ENCODE results near the gene SHB.

The SHB gene

DNA sequence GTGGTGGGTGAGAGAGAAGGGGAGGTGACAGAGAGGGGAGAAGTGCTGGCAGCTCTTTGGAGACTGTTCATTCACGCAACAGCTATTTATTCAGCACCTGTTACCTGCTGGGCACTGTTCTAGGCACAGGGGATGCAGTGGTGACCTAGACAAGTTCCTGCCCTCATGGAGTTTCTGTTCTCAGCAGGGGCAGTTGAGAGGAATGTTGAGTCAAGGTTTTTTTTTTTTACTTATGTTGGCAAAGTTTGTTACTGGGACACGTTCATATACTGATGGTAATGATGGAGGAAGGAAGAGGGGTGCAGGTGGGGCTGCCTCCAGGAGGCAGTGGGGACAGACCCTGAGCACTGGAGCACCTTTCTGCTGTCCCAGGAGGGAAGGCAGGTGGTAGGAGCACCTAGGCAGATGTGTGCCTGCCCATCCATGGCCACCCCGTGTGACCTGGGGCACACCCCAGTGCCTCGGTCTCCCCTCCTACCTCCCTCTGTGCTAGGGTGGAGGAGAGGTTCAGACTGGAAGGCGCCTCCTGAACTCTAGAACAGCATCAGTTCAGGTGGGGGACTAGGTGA lies 115.7 kb downstream of the SHB start:
- DNase-seq (ENCODE audit: low spot score) = no peak

DNA sequence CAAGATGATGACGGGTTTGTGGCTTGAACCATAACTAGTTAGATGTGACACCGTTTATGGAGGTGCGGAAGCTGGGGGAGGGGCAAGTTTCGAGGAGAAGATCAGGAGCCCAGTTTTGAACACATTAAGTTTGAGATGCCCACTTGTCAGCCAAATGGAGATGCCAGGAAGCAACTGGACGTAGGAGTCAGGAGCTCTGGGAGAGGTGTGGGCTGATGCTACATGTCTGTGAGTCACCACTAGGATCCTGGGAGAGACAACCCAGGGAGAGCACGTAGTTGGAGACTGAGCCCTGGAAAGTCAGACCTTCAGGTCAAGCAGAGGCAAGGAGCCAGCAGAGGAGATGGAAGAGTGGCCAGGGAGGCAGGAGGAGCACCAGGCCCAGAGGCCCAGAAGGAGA lies 116.3 kb downstream of the SHB start:
- DNase-seq (ENCODE audit: low spot score) = no peak

DNA sequence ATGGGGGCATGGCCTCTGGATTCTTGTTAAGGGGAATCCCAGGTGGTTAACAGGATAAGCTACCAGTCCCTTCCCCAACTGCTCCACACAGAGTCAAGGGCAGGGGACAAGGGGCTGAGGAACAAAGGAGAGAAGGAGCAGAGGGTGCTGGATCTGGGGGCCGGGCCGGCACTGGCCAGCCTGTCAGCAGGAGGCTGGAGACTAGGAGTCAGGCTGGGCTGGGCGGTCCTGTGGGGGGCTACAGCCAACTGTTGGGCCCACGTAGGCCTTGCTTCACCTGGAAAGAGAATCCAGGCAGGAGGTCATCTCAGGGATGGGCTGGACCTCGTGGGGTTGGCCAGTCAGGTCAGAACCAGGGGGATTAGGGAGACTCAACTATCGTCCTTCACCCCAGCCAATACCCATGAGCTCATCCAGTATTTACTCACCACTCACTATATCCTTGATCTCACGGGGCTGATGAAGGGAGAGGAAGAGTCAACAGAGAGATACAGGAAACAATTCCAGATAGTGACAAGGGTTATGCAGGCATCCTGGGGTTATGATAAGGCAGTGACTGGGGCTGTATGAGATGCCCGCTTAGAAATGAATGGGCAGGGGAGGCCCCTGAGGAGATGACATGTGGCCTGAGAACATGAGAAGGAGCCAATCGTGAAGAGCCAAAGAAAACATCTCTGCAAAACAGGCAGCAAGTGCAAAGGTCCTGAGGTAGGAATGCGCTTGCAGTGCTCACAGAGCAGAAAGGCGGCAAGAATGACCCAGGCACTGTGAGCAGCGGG lies 117.2 kb downstream of the SHB start:
- no peak for DNase-seq (ENCODE audit: low spot score)

DNA sequence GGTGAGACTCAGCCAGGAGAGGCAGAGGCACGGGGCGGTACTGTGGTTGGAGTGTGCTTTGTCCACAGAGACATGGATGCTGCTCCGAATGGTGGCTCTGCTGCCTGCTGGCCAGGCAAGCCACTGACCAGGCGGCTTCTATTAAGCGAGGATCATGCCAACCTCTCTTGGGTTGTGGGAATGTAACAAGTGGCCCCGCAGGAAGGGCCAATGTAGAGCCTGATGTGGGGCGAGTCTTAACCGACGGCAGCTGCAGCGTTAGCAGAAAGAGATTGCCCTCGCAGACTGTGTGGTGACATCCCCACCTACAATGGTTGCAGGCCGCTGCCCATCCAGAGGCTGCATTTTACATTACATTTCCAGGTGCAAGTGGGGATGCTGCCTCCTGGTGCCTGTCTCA lies 118.5 kb downstream of the SHB start:
- DNase-seq (ENCODE audit: low spot score) = no peak

DNA sequence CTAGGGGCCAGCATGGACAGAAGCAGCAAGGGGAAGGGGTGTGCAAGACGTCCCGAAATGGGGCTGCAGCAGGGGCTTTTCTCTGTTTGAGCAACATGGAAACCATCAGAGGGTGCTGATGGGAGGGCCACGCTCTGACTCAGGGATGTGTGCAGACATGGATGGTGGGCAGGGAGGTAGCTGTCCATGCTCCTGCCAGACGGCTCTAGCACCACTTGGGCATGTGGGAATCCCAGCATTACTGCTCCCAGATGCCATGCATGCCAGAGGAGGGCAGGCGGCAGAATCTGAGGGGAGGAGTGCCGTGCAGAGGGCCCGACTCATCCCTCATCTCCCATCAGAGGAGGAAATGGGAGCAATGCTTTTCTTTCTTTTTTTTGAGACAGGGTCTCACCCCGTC lies 119.5 kb downstream of the SHB start:
- no peak for DNase-seq (ENCODE audit: low spot score)

DNA sequence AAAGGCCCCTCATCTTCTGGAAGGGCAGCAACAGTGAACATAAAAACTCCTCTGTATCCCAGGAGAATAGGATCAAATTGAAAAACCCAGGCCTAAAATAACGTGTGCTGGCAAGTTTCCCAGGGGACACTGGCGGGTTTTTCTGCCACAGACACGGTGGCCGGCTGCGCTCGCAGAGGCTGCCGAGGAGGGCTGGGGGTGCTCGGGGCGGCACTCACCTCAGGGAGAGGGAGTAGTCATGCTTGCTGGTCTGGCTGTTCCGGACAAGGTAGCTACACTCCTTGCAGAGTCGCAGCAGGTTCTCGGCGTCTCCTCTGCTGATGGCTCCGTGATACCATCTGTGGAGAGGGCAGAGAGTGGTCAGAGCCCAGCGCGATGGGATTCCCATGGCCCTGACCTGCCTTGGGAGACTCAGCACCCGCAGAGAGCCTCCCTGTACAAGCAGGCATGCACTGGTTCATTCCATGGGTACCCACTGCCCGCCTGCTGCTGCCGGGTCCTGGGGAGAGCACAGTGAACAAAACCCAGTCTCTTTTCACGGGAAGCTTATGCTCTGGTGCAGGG lies 120.5 kb downstream of the SHB start:
- no peak for DNase-seq (ENCODE audit: low spot score)

DNA sequence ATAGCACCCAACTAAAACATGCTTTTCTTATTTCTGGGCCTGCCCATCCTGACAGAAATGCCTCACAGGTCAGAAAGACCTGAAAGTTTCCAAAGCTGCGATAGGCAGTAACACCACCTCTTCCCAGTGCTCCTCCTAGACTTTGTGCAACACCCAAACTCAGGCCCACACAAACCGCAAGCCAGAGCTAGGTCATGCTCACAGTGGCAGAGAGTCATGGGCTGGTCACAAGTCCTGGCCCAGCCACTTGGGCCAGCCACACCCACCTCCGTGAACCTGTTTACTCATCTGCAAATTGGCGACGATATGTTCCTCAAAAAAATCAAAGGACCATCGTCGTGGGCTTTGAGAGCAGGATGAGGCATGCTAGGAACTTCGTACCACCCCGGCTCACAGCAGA lies 121.0 kb downstream of the SHB start:
- DNase-seq (ENCODE audit: low spot score) = no peak

DNA sequence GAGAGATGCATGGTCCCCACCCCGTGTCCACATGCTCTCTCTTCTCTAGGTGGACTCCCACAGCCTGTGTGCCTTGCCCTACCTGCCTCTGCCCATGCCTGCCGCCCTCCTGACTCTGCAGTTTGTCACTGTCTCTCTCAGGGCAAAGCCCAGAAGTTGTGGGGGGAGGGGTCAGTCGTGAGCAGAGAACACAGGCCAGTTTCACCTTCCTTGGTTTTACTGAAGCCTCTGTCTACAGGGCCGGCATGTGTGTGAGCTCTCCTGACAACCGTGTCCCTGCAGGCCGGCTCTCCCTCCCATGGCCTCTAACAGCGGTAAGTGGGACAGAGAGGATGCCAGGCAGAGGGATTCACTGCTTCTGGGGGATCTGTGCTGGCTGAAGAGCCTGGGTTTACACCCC lies 121.6 kb downstream of the SHB start:
- no peak for DNase-seq (ENCODE audit: low spot score)

DNA sequence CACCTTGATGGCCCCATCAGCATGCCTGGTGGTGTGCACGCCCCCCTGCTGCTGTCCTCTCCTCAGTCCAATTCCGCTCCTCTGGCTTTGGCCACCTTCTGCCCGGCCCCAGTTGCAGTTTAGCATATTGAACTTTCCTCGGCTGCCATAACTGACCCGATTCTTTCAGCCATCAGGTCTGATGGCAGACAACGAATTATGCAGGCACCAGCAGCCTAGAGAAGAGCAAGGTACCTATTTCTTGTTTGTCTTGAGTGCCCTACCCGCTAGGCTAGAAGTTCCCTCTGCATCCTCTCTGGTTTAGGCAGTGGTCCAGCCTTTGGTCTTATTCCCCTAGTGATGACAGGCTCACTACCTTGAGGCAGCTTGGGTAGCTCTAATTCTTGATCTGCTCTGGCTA lies 122.1 kb downstream of the SHB start:
- DNase-seq (ENCODE audit: low spot score) = no peak

DNA sequence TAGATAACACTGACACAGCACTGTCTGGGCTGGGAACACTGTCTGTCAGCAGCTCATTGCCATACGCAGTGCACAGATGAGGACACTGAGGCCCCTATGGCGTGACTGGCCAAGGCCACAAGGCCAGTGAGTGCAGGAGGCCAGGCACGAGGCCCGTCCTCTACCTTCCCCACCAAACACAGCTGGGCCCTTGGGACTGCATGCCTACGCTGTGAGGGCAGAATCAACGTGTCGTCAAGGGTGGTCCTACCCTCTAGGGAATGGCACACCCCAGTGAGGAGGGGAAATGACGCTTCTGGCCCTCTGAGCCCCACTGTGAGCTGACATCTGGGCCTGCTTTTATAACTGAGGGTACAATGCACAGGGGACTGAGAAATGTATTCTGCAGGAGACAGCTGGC lies 123.0 kb downstream of the SHB start:
- DNase-seq (ENCODE audit: low spot score) = no peak

DNA sequence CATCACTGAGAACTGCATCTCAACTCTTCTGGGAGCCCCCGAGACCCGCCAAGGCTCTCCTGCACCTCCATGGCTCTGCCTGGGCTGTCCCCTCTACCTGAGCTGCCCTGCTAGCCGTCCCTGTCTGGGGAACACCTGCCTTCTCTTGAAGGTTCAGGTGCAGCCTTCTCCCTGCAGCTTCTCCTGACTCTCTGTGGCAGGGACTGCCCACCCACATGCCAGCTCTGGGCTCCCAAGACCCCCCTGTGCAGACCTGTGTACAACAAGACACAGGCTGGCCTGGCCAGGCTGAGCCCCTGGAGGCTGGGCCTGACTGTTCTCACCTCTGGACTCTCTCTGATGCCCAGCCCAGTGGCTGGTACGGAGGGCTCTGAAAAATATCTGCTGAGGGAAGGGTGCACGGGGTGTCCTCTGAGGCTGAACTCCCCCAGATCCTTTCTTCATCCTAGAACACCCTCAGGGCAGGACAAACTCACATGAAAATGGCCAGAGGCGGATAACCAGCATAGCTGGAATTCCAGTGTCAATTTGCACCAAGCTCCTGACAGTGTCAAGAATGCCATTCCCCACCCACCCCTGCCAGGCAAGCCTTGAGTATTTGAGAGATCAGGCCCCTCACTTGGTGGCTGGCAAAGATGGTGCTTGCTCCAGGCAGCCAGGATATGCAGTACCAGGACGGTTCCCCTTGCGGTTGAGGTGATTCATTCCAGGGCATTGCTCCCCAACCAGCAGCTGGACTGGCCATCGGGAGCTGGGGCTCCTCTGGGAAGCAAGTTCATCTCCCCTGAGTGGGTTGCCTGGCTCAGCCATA lies 124.2 kb downstream of the SHB start:
- DNase-seq (ENCODE audit: low spot score) = peak; percentile 44

DNA sequence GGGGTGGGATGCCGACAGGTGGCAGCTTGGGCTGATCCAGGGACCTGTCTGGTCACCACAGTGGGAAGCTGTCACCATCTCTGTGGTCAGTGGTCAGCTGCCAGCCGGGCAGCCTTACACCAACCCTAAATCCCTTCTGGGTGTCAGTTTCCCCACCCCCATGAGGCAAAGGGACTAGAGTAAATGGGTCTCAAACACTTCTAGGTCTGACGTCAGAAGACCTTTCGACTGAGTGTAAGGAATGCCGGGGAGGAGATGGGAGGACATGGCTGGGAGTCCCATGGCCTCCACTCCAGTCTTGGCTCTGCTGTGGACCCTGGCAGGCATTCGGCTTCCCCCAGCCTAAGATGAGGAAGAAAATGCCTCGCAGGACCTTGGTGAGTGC lies 124.8 kb downstream of the SHB start:
- DNase-seq (ENCODE audit: low spot score) = no peak

DNA sequence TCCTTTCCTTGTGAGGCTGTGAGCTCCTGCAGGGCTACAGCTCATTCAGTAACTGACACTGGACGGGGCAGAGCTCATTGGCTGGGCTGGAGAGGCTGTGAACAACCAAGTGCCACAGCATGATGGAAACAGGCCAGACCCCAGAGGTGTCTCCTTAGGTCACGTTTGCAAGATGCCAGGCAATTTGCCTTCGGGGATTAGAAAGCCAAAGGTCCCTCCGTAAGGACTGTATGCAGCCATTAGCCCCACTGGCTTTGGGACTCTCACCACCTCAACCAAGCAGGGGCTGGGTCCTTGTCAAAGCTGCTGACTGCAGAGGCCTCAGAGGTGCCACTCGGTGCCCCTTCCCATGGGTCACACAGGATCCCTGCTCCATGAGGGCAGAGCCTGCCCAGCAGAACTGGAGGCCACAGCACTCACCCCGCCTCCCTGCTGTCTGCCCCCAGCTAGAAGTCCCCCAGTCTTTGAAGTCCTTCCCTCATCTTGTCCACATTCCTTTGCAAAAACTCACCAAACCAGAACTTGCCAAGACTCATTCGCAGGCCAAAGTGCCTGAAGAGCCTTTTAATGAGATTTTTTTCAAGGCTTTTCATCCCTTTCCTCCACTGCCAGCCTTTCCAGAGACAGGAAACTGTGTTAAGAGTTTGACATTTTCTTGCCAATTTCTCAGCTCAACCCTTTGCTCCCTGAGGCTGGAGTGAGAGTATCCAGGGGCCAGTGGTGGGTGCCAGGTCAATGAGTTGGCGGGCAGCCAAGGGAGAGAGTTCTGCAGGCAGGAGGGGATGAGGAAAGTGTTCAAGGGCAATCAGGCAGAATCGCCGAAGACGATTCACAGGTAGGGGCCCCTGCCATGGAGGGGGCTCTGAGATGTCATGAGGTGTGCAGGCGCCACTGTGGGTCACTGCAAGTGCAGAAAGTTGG lies 125.4 kb downstream of the SHB start:
- no peak for DNase-seq (ENCODE audit: low spot score)

DNA sequence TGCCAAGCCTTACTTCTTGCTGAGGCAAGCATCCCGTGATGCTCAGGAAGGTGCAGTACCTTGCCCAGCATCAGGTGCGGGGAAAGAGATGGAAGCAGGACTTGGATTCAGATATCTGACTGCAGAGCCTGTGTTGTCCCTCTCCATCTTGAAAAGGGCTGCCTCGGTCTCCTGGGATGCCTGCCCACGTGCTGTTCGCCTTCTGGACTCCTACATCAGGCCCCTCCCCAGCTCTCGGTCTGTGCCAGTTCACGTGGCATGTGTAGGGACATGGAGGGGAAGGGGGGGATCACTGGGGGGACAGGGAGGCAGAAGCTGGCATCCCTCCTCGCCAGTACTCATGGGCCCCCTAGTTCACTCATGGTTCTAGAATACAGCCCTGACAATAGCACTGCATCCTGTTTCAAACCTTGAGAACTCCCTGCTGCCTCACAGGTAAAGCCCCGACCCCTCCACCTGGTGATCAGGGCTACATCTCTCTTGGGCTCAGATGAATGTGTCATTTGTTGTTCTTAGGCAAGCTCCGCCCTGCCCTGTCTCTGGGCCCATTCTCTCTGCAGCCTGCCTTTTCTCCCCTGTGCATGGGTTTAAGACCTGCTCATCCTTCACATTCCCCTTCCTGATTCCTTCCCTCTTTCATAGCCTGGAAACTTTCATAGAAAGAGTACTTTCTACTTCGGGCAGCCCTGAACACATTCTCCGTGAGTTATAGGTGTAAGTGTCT lies 126.2 kb downstream of the SHB start:
- no peak for DNase-seq (ENCODE audit: low spot score)

DNA sequence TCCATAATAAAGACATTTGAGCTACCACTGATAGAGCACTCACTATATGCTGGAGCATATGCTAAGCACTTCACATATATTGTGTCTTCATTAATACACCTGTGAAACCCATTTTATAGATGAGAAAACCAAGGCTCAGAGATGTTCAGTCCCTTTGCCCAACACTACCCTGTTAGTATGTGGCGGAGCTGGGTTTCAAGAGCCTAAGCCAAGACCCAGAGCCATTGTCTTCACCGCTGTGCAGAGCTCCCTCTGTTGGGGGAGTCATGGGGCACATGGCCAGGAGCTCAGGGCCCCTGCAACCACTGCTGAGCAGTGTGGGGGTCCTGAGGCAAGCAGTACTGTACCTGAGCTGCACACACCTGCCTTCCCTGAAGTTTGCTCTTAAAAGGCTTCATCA lies 127.8 kb downstream of the SHB start:
- no peak for DNase-seq (ENCODE audit: low spot score)

DNA sequence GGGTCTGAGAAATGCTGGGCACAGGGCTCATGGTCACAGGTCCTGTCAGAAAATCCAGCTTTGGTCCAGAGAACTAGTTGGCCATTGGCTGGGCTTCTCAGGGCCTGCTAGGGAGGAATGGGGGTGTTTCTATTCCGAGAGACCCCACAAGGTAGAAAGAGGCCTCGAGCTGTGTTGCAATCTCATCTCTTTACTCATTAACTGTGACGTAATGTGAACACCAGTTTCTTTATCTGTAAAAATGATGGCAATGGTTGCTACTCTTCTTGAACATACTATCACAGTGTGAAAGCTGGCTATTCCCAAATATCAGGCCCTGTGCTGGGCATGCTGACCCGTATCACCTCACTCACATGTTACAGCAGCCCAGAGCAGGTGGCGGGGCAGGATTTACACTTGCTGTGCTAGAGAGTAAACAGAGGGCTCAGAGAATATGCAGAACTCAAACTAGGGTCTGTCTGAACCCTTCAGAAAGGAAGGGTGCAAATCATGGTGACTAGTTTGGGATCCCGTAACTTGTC lies 129.4 kb downstream of the SHB start:
- no peak for DNase-seq (ENCODE audit: low spot score)

DNA sequence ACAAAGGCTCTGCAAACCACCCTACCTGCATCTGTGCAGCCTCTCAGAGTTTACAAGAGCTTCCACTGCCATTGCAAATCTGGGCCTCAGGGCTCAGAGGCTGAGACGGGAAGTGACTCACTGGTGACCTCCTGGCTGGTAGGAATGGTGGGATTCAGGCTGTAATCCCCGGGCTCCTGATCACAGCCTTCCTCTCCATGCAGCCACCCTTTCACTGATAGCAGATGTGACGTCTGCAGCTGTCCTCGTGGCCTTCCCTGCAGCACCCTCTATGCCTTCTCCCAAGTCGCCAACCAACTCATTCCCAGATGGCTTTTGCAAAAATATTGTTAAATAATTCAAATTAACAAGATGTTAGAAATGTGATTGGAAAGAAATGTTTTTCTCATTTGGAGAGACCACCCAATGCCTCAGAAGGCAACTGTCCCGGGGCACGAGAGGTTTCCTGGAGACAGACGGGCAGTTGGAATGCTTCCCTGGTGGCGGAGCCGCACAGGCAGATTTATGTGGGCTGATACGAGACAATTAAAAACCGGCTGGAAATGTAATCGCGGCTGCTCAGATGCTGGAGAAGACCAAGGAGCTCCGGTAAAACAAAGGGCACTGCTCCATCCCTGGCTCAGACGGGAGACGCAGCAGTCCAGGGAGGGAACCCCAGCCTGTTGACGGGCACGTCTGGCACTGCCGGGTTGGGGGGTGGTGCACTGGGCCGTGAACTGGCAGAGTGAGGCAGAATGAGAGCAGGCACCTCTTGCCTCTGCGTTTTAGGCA lies 130.7 kb downstream of the SHB start:
- DNase-seq (ENCODE audit: low spot score) = no peak

DNA sequence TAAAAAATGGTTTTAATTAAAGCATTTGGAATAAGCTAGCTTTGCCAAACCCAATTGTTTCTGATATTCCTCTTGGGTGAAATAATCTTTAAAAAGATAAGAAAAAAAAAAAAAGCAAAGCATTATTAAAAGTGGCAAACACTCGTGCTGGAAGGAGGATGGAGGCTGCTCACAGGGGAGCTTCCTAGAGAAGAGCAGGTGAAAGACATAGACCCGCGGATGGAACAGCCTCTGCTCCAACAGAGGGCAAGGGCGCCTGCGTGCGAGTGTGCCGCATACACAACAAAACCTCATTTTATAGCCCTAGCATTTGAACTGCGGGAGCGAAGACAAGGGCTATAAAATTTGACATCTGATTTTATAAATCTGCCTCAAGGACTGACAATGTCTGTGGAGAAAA lies 131.7 kb downstream of the SHB start:
- DNase-seq (ENCODE audit: low spot score) = no peak

DNA sequence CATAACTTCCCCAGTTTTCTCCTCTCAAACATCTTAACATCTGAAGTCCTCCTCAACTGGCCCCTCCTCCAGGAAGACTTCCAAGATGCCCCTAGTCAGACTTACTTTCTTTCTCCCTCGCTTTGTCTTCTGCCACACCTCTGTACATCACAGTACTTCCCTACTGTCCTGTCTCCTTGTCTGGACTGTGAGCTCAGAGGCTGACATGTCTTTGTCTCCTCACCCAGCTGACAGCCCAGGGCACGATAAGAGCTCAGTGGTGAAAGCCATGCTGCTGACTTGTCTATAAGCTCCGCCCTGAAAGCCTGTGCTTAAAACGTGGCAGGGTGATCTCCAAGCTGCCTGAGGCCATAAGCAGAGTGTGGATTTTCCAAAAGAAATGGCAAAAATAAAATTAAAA lies 132.1 kb downstream of the SHB start:
- DNase-seq (ENCODE audit: low spot score) = no peak

DNA sequence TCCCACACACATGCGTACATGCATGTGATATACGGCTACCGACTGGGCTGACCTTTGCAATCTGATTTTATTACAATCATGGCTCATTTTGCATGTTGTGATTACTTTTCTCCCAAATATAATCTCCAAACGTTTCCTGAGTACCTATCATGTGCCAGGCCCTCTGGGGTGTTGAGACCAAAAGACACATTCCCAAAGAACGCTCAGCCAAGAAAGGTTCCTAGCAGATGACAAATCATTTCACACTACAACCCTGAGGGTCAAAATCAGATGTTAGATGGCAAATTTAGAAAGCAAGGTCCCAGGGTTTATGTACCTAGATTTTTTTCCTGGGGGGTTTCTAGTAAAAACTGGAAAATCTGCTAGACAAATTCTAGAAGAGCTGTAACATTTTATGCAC lies 132.7 kb downstream of the SHB start:
- no peak for DNase-seq (ENCODE audit: low spot score)

All from iPS-NIHi11 (cell line).